SK-N-SH treated with all-trans-retinoic acid at 6 μM for 48 hours (cell line): ENCODE data around the gene IGSF5.

ENCODE experiments used
- ATAC-seq: fragments of 200-7000 bp; cut with Tn5 transposase; 3 replicates; pipeline ENCODE4 v1.9.1; 2020; ENCODE audit warnings: mild to moderate bottlenecking, moderate library complexity
- ARNTL ChIP-seq: fragments of 450-650 bp; formaldehyde crosslinking; IDR thresholded peaks from 2 replicates; pipeline ENCODE4 v1.5.0; 2020; ENCODE audit warnings: low read depth, mild to moderate bottlenecking, moderate library complexity, borderline replicate concordance
- BACH2 ChIP-seq: fragments of 250-450 bp; sonication (Bioruptor Pico); IDR thresholded peaks from 2 replicates; pipeline ENCODE4 v1.9.0; 2021; ENCODE audit warnings: mild to moderate bottlenecking, borderline replicate concordance
- CSDC2 ChIP-seq: fragments of 250-450 bp; sonication (Bioruptor Pico); IDR thresholded peaks from 2 replicates; pipeline ENCODE4 v1.5.0; 2020; ENCODE audit warnings: mild to moderate bottlenecking, moderate library complexity
- GLIS3 ChIP-seq: fragments of 250-450 bp; sonication (Bioruptor Pico); IDR thresholded peaks from 2 replicates; pipeline ENCODE4 v1.5.0; 2020; ENCODE audit warnings: mild to moderate bottlenecking, moderate library complexity
- ISL1 ChIP-seq: fragments of 250-450 bp; sonication (Bioruptor Pico); IDR thresholded peaks from 2 replicates; pipeline ENCODE4 v2.1.2; 2022; ENCODE audit warnings: mild to moderate bottlenecking, moderate library complexity
- OSR1 ChIP-seq: fragments of 250-450 bp; sonication (Bioruptor Pico); IDR thresholded peaks from 2 replicates; pipeline ENCODE4 v1.8.0; 2022; ENCODE audit warnings: moderate library complexity, mild to moderate bottlenecking, inconsistent platforms
- PPARA ChIP-seq: fragments of 250-450 bp; sonication (Bioruptor Pico); IDR thresholded peaks from 2 replicates; pipeline ENCODE4 v1.5.0; 2020; ENCODE audit warnings: mild to moderate bottlenecking, borderline replicate concordance
- RARB ChIP-seq: fragments of 250-450 bp; sonication (Bioruptor Pico); IDR thresholded peaks from 2 replicates; pipeline ENCODE4 v1.8.0; 2021; ENCODE audit warnings: mild to moderate bottlenecking, moderate library complexity
- TCF4 ChIP-seq: fragments of 250-450 bp; sonication (Bioruptor Pico); IDR thresholded peaks from 2 replicates; pipeline ENCODE4 v1.8.0; 2021; ENCODE audit warnings: mild to moderate bottlenecking, moderate library complexity, borderline replicate concordance
- TOX ChIP-seq: fragments of 250-450 bp; sonication (Bioruptor Pico); IDR thresholded peaks from 2 replicates; pipeline ENCODE4 v1.8.0; 2021; ENCODE audit warnings: mild to moderate bottlenecking, moderate library complexity, borderline replicate concordance
- ZC3H10 ChIP-seq: fragments of 250-450 bp; sonication (Bioruptor Pico); IDR thresholded peaks from 2 replicates; pipeline ENCODE4 v1.5.1; 2021; ENCODE audit warnings: mild to moderate bottlenecking, moderate library complexity
- ZFP3 ChIP-seq: fragments of 250-450 bp; sonication (Bioruptor Pico); IDR thresholded peaks from 2 replicates; pipeline ENCODE4 v1.5.0; 2020; ENCODE audit warnings: mild to moderate bottlenecking, moderate library complexity
- ZFP30 ChIP-seq: fragments of 450-650 bp; formaldehyde crosslinking; IDR thresholded peaks from 2 replicates; pipeline ENCODE4 v1.5.0; 2022; ENCODE audit warnings: mild to moderate bottlenecking, moderate library complexity
- ZNF565 ChIP-seq: fragments of 450-650 bp; formaldehyde crosslinking; conservative IDR thresholded peaks from 2 replicates; pipeline ENCODE4 v1.5.0; 2020; ENCODE audit warnings: low read depth, mild to moderate bottlenecking, moderate library complexity
- ZNF70 ChIP-seq: fragments of 450-650 bp; formaldehyde crosslinking; IDR thresholded peaks from 2 replicates; pipeline ENCODE4 v1.5.0; 2020; ENCODE audit warnings: mild to moderate bottlenecking, moderate library complexity
- ZNF8 ChIP-seq: fragments of 450-650 bp; formaldehyde crosslinking; IDR thresholded peaks from 2 replicates; pipeline ENCODE4 v1.5.0; 2020; ENCODE audit warnings: mild to moderate bottlenecking, moderate library complexity
- TF ChIP-seq, protein P1 (sequence below): fragments of 250-450 bp; sonication (Bioruptor Pico); IDR thresholded peaks from 2 replicates; pipeline ENCODE4 v1.5.1; 2021; ENCODE audit warnings: mild to moderate bottlenecking, moderate library complexity
- TF ChIP-seq, protein P2 (sequence below): fragments of 250-450 bp; sonication (Bioruptor Pico); IDR thresholded peaks from 2 replicates; pipeline ENCODE4 v1.5.0; 2020; ENCODE audit warnings: mild to moderate bottlenecking, moderate library complexity
- TF ChIP-seq, protein P3 (sequence below): fragments of 250-450 bp; sonication (Bioruptor Pico); IDR thresholded peaks from 2 replicates; pipeline ENCODE4 v1.5.1; 2020; ENCODE audit warnings: low read depth, mild to moderate bottlenecking, moderate library complexity
- TF ChIP-seq, protein P4 (sequence below): fragments of 250-450 bp; sonication (Bioruptor Pico); IDR thresholded peaks from 2 replicates; pipeline ENCODE4 v1.8.0; 2020; ENCODE audit warnings: mild to moderate bottlenecking, moderate library complexity, borderline replicate concordance

The IGSF5 gene

DNA sequence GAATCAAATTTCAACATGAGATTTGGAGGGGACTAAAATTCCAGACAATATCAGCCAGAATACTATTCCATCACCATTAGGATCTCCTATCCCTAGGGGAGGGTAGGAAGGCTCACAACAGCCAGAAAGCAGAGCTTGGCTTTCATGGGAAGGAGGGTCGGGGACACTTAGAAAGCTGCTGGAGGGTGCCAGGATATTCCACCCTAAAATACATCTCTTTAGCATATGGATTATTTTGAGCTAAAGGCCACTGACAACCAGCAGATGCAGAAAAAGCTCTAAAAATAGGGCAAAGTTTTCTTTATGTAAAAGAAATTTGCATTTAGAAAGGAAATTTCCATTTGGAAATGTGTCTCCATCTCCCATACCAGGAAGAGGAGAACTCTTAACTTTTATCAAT is 68.0 kb downstream of the IGSF5 start:
- no peak for TF ChIP-seq ZNF8 (CRISPR knock-in tag)
- TF ChIP-seq GLIS3 (CRISPR knock-in tag): no peak
- TF ChIP-seq CSDC2 (CRISPR knock-in tag): no peak
- TF ChIP-seq, protein P1, sequence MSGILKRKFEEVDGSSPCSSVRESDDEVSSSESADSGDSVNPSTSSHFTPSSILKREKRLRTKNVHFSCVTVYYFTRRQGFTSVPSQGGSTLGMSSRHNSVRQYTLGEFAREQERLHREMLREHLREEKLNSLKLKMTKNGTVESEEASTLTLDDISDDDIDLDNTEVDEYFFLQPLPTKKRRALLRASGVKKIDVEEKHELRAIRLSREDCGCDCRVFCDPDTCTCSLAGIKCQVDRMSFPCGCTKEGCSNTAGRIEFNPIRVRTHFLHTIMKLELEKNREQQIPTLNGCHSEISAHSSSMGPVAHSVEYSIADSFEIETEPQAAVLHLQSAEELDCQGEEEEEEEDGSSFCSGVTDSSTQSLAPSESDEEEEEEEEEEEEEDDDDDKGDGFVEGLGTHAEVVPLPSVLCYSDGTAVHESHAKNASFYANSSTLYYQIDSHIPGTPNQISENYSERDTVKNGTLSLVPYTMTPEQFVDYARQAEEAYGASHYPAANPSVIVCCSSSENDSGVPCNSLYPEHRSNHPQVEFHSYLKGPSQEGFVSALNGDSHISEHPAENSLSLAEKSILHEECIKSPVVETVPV (CRISPR knock-in tag): no peak
- no peak for TF ChIP-seq RARB (CRISPR knock-in tag)
- no peak for TF ChIP-seq ARNTL (CRISPR knock-in tag)
- no peak for TF ChIP-seq ZNF565 (CRISPR knock-in tag)
- TF ChIP-seq ZNF70 (CRISPR knock-in tag): no peak
- no peak for TF ChIP-seq TOX (CRISPR knock-in tag)
- TF ChIP-seq, protein P2, sequence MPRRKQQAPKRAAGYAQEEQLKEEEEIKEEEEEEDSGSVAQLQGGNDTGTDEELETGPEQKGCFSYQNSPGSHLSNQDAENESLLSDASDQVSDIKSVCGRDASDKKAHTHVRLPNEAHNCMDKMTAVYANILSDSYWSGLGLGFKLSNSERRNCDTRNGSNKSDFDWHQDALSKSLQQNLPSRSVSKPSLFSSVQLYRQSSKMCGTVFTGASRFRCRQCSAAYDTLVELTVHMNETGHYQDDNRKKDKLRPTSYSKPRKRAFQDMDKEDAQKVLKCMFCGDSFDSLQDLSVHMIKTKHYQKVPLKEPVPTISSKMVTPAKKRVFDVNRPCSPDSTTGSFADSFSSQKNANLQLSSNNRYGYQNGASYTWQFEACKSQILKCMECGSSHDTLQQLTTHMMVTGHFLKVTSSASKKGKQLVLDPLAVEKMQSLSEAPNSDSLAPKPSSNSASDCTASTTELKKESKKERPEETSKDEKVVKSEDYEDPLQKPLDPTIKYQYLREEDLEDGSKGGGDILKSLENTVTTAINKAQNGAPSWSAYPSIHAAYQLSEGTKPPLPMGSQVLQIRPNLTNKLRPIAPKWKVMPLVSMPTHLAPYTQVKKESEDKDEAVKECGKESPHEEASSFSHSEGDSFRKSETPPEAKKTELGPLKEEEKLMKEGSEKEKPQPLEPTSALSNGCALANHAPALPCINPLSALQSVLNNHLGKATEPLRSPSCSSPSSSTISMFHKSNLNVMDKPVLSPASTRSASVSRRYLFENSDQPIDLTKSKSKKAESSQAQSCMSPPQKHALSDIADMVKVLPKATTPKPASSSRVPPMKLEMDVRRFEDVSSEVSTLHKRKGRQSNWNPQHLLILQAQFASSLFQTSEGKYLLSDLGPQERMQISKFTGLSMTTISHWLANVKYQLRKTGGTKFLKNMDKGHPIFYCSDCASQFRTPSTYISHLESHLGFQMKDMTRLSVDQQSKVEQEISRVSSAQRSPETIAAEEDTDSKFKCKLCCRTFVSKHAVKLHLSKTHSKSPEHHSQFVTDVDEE: no peak
- no peak for TF ChIP-seq OSR1 (CRISPR knock-in tag)
- TF ChIP-seq, protein P3, sequence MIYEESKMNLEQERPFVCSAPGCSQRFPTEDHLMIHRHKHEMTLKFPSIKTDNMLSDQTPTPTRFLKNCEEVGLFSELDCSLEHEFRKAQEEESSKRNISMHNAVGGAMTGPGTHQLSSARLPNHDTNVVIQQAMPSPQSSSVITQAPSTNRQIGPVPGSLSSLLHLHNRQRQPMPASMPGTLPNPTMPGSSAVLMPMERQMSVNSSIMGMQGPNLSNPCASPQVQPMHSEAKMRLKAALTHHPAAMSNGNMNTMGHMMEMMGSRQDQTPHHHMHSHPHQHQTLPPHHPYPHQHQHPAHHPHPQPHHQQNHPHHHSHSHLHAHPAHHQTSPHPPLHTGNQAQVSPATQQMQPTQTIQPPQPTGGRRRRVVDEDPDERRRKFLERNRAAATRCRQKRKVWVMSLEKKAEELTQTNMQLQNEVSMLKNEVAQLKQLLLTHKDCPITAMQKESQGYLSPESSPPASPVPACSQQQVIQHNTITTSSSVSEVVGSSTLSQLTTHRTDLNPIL: no peak
- no peak for TF ChIP-seq BACH2 (CRISPR knock-in tag)
- no peak for TF ChIP-seq PPARA (CRISPR knock-in tag)
- no peak for ATAC-seq

DNA sequence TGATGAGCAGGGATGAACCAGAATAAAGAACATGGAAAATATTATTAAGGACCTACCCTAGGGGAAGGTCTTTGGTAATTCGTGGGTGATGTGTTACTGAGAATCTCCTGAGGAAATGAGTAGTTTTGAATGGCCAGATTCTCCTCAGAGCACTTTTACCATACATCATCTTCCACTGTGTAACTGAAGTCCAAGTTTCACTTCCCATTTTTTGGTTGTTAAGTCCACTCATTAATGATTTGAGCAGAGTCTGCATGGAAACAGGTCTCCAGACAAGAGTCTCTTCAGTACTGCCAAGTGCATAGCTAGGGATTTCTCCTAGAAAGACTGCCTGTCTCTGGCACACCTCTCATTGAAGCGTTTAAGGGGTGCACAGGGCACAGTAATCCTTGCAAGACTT is 73.6 kb downstream of the IGSF5 start:
- no peak for TF ChIP-seq OSR1 (CRISPR knock-in tag)
- ATAC-seq: no peak

DNA sequence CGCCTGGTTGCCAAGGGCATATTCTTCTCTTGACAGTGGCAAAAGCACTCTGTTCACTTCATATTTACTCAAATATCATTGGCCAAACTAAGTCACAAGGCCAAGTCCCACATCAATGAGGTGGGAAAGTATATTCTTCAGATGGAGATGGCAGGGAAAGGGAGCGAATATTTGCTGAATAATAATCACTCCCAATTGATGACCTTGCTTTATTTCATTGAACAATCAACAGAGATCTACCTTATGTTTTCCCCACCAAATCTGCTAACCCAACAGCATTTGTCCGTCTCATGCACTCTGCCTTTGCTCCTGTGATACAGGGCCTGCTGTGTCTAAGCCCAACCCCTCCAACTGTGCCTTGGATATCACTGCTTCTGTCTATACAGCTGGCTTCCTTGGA is 77.1 kb downstream of the IGSF5 start:
- no peak for ATAC-seq
- TF ChIP-seq, protein P4, sequence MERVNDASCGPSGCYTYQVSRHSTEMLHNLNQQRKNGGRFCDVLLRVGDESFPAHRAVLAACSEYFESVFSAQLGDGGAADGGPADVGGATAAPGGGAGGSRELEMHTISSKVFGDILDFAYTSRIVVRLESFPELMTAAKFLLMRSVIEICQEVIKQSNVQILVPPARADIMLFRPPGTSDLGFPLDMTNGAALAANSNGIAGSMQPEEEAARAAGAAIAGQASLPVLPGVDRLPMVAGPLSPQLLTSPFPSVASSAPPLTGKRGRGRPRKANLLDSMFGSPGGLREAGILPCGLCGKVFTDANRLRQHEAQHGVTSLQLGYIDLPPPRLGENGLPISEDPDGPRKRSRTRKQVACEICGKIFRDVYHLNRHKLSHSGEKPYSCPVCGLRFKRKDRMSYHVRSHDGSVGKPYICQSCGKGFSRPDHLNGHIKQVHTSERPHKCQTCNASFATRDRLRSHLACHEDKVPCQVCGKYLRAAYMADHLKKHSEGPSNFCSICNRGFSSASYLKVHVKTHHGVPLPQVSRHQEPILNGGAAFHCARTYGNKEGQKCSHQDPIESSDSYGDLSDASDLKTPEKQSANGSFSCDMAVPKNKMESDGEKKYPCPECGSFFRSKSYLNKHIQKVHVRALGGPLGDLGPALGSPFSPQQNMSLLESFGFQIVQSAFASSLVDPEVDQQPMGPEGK (CRISPR knock-in tag): no peak
- TF ChIP-seq TCF4 (CRISPR knock-in tag): no peak
- no peak for TF ChIP-seq CSDC2 (CRISPR knock-in tag)
- TF ChIP-seq, protein P3: no peak
- TF ChIP-seq RARB (CRISPR knock-in tag): no peak
- no peak for TF ChIP-seq OSR1 (CRISPR knock-in tag)
- TF ChIP-seq ARNTL (CRISPR knock-in tag): no peak
- no peak for TF ChIP-seq ZC3H10 (CRISPR knock-in tag)
- no peak for TF ChIP-seq ZFP30 (CRISPR knock-in tag)
- TF ChIP-seq ISL1 (CRISPR knock-in tag): no peak
- no peak for TF ChIP-seq PPARA (CRISPR knock-in tag)
- TF ChIP-seq, protein P1 (CRISPR knock-in tag): no peak
- no peak for TF ChIP-seq ZFP3 (CRISPR knock-in tag)
- TF ChIP-seq, protein P2: no peak
